Stimulated activated CD4-positive, alpha-beta T cell treated with anti-CD3 and anti-CD28 coated beads, Interleukin-1b, Interleukin-23, amount 100 ng/mL, for 1 hour (primary cell): Measurements from ENCODE around the gene MC5R.
"Not testable (repeated sequence)": the region's sequence is repeated elsewhere in the genome, so short reads cannot be mapped to it uniquely, and the experiment has no call there.

Experiments
- DNase-seq, 2 donors: peaks; one replicate each; pipeline ENCODE4 v3.0.0-alpha.2; 2020; ENCODE audit warnings: low read depth in 2 of 2

The MC5R gene

DNA sequence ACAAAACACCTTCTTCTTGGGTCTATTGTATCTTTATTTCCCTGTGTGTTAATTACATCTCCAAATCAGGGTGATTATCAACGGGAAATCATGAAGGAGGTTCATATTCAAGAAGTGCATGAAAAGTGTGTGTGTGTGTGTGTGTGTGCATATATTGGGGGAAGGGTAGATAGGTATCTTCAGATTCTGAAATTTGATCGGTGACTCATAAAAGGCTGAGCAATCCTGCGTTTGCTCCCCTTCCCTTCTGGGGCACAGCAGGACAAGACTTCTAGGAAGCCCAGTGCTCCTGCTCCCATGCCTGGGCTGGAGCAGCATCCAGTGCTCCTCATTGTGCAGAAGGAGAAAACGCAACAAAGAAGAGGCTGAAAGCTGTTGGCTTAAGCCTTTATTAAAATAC is 25.8 kb downstream of the MC5R start:
- DNase-seq = no peak

DNA sequence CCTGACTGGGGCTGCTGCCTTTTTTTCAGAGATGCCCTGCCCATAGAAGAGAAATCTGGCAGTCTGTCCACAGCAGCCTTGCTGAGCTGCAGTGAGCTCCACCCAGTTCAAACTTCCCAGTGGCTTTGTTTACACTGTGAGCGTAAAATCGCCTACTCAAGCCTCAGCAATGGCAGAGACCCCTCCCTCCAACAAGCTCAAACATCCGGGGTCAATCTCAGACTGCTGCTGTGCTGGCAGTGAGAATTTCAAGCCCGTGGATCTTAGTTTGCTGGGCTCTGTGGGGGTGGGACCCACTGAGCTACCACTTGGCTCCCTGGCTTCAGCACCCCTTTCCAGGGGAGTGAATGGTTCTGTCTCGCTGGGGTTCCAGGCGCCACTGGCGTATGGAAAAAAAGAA is 38.9 kb downstream of the MC5R start:
- DNase-seq = not testable (repeated sequence)

DNA sequence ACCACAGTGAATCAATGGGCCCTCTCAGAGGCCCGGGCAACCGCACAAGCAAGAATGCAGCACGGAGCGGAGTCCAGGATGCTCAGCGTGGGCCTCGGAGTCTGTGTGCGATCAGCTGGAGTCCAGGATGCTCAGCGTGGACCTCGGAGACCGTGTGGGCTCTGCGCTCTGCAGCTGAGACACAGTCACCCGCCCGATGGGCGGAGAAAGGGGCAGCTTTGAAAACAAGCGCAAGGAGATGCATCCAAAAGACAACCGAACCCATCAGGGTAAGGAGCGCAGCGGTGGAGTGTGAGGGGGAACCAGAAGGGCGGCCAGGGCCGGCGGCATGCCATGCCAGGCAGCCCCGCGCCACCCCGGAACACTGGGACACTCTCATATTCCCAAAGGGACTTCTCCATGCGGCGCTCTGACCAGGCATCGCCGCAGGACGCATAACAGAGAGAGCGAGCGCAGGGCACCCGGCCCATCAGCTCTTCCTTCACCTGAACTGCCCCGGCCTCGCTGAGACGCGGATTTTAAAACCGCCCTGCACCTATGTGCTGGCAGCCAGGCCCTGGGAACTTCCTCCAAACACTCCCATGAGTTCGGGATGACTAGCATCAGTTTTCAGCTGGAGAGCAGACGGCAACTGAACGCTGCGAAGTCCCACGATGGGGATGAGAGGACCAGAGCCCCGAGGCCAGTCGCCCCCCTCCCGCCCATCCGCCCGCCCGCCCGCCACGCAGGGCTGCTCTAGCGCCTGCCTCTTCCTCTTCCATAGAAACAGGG is 44.7 kb downstream of the MC5R start:
- DNase-seq = no peak

DNA sequence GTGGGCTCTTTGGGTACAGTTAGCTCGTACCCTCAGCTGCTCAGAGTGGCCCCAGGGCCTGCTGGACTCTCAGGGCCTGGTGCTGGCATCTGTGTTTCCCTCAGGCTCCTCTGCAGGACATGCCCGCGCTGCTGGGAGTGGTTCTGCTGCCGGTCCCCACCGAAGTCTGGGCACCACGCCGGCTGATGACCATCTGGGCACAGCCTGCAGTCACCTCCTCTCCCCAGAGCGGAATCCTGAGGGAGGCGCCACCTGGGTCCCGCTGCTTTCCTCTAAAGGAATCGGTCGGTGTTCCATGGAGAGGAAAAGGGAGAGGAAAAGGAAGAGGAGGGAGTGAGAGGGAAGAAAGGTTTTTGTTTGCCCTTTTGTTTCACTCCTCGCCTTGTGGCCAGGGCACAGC is 47.8 kb downstream of the MC5R start:
- DNase-seq = no peak

DNA sequence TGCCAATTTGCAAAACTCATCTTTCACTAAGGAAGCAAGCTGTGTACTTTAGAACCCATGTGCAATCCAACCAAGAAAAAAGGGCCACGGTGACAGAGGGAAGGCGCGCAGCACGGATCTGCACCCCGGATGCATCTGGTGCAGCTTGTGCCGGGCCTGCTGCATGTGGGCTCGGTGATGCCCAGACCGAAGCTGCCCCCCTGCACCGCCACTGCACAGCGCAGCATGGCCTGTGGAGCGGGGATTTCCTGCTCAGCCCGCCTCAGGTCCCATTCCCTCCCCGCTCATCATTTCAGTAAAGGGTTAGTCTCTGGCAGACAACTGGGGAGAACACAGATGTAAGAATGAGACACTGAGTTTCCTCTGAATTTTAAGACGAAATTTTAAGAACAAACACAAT is 48.4 kb downstream of the MC5R start:
- no peak for DNase-seq

DNA sequence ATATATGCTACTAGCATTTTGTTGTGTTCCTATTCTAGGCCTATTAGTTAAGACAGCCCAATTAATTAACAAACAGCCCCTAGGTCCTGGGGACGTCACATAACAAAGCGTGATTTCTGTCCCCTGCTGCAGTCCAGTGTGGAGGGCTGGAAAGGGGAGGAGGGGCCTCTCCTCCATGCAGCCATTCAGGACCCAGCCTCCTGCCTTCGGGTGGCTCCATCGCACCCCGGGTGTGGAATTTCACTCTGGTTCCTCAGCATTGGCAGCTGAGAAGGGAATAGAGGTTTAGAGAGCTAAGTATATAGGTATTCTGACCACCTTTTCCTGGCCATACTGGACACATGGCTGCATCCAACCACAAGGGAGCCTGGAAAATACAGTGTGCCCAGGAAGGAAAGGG is 49.0 kb downstream of the MC5R start:
- DNase-seq = no peak

DNA sequence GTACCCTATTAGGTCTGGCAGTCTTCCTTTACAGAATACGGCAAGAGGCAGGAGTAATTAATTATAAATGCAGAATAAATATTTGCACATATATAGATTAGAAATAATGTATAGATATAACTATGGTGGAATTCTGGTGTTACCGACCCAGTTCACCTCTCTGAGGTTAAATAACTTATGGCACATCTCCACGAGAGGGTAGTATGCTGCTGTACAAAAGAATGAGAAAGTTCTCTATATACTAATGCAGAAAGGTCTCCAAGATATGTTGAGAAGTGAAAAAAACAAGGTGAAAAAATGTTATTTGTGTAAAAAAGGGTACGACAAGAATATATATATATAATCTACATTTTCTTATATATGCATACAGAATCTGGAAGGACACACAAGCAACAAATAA is 50.6 kb downstream of the MC5R start:
- DNase-seq = no peak
